Upper lobe of left lung (tissue), 6 donors: ENCODE data around the gene PARN. TPM values are rescaled to one million over a fixed set of nuclear protein-coding genes. Genes with fewer than 3 reads are reported as not detected.

Experiments used
- ATAC-seq, 2 donors: fragments of 200-7000 bp; cut with Tn5 transposase; one replicate each; pipeline ENCODE4 v1.9.1; 2022; ENCODE audit warnings: mild to moderate bottlenecking in 2 of 2, moderate library complexity in 2 of 2; ENCODE audit not compliant: low FRiP score in 2 of 2
- DNase-seq, 2 donors: peaks; one replicate each; pipeline ENCODE4 v3.0.0-alpha.2; 2019 to 2020
- H3K27ac ChIP-seq, 4 donors: fragments of 200-600 bp; sonication (generic); one replicate each; pipeline ENCODE4 v1.5.1; 2016 to 2019
- H3K27me3 ChIP-seq, 4 donors: fragments of 200-600 bp; sonication (generic); one replicate each; pipeline ENCODE4 v1.5.1; 2017 to 2019
- H3K36me3 ChIP-seq, 4 donors: fragments of 200-600 bp; sonication (generic); one replicate each; pipeline ENCODE4 v1.5.1; 2016 to 2019
- H3K4me1 ChIP-seq, 4 donors: fragments of 200-600 bp; sonication (generic); one replicate each; pipeline ENCODE4 v1.5.1; 2018 to 2019
- H3K4me3 ChIP-seq, 4 donors: fragments of 200-600 bp; sonication (generic); one replicate each; pipeline ENCODE4 v1.5.1; 2017 to 2019; ENCODE audit warnings: mild to moderate bottlenecking in 2 of 4, moderate library complexity in 1 of 4
- H3K9me3 ChIP-seq, 4 donors: fragments of 200-600 bp; sonication (generic); one replicate each; pipeline ENCODE4 v1.5.1; 2018 to 2019
- EP300 ChIP-seq, 4 donors: sonication (generic); formaldehyde crosslinking; IDR thresholded peaks; one replicate each; pipeline ENCODE4 v1.5.1; 2017; ENCODE audit warnings: antibody characterized with exemption in 4 of 4, control low read depth in 2 of 4
- POLR2A ChIP-seq, 4 donors: fragments of 450-650 bp; IDR thresholded peaks; one replicate each; pipeline ENCODE4 v1.5.1; 2016 to 2017; ENCODE audit warnings: antibody characterized with exemption in 4 of 4, mild to moderate bottlenecking in 2 of 4
- POLR2AphosphoS5 ChIP-seq, 2 donors: sonication (generic); formaldehyde crosslinking; IDR thresholded peaks; one replicate each; pipeline ENCODE4 v1.5.1; 2017; ENCODE audit warnings: antibody characterized with exemption in 2 of 2
- whole genome bisulfite sequencing, 2 donors: methylation state at CpG; one replicate each; pipeline ENCODE4 v1.1.5; 2017 to 2018; 5-methylcytosine and 5-hydroxymethylcytosine counted together
- total RNA-seq, 6 donors: library from RNA; depleted of rRNA in 4 of 6; stranded (reverse); fragments of >200 nt in 4 of 6; gene quantifications; one replicate each; pipeline versions ENCODE4 v1.1.0 to v1.2.1, GENCODE V29; 2016 to 2021
- TF ChIP-seq, protein P1 (sequence below), 6 experiments: fragments of 450-650 bp in 4 of 6; fragments of 200-600 bp in 2 of 6; sonication (generic) in 2 of 6; IDR thresholded peaks; one replicate each; pipeline ENCODE4 v1.5.1; 2016 to 2019; ENCODE audit warnings: antibody characterized with exemption in 6 of 6
- donor health status: DM: no; HTN: no; CAD: no; lungs with moderate emphysema.
- donor health status: DM: no; HTN: yes; CAD: no; lungs with severe emphysema.

PARN gene
- total RNA-seq, 6 donors from 2014 or later, result 25.6 to 133 (median 37.3) TPM

- TF ChIP-seq POLR2AphosphoS5 (IDR thresholded peaks at IDR 0.05), result peak; percentile 19 to 63
- TF ChIP-seq, protein P1, sequence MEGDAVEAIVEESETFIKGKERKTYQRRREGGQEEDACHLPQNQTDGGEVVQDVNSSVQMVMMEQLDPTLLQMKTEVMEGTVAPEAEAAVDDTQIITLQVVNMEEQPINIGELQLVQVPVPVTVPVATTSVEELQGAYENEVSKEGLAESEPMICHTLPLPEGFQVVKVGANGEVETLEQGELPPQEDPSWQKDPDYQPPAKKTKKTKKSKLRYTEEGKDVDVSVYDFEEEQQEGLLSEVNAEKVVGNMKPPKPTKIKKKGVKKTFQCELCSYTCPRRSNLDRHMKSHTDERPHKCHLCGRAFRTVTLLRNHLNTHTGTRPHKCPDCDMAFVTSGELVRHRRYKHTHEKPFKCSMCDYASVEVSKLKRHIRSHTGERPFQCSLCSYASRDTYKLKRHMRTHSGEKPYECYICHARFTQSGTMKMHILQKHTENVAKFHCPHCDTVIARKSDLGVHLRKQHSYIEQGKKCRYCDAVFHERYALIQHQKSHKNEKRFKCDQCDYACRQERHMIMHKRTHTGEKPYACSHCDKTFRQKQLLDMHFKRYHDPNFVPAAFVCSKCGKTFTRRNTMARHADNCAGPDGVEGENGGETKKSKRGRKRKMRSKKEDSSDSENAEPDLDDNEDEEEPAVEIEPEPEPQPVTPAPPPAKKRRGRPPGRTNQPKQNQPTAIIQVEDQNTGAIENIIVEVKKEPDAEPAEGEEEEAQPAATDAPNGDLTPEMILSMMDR (IDR thresholded peaks at IDR 0.05), result no peak
- peak in 2 of 4 donors; percentile 44 to 66 for TF ChIP-seq EP300 (IDR thresholded peaks at IDR 0.05)
- TF ChIP-seq POLR2A (IDR thresholded peaks at IDR 0.05), result no peak
- H3K27me3 ChIP-seq, result no peaks in the 10 kb centered on the region
- H3K4me1 ChIP-seq, result peaks cover 0 to 10% (median 2%) of the 10 kb centered on the region in 4 donors
- peak; percentile 36 to 37 for ATAC-seq
- H3K36me3 ChIP-seq, result no peaks in the 10 kb centered on the region
- 70 to 74% methylated on average over 6 of the region's 6 CpGs for whole genome bisulfite sequencing, 2 donors
- DNase-seq, result no peak
- H3K4me3 ChIP-seq, result no peak overlapping the region
- H3K9me3 ChIP-seq, result no peaks in the 10 kb centered on the region
- H3K27ac ChIP-seq, result peak overlapping the region in 2 of 4 donors; percentile 2 to 60
Measured at GRCh38 chr16:14418795-14419225, 211.2 kb downstream of the PARN start.

- Histone ChIP-seq H3K4me3 (no peak overlapping the region), H3K9me3 (no peaks in the 10 kb centered on the region), H3K36me3 (no peaks in the 10 kb centered on the region), H3K27me3 (no peaks in the 10 kb centered on the region), H3K4me1 (peaks cover 0 to 10% (median 2%) of the 10 kb centered on the region in 4 donors), H3K27ac (no peak overlapping the region)
- WGBS, 2 donors, result 96 to 100% methylated on average over 3 of the region's 3 CpGs
- TF ChIP-seq, protein P1 (IDR thresholded peaks at IDR 0.05), result no peak
- TF ChIP-seq POLR2A (IDR thresholded peaks at IDR 0.05) (no peak), POLR2AphosphoS5 (IDR thresholded peaks at IDR 0.05) (no peak), EP300 (IDR thresholded peaks at IDR 0.05) (no peak)
- DNase-seq (no peak), ATAC-seq (no peak)
Measured at GRCh38 chr16:14416184-14416583, 213.9 kb downstream of the PARN start.

GRCh38 chr16:14415291-14415690 is 214.8 kb downstream of the PARN start:
- Histone ChIP-seq H3K4me1 (peaks cover 0 to 10% (median 2%) of the 10 kb centered on the region in 4 donors), H3K9me3 (no peaks in the 10 kb centered on the region), H3K4me3 (no peak overlapping the region), H3K36me3 (no peaks in the 10 kb centered on the region), H3K27ac (no peak overlapping the region), H3K27me3 (no peaks in the 10 kb centered on the region)
- ATAC-seq, result no peak
- DNase-seq, result no peak
- no peak for TF ChIP-seq EP300 (IDR thresholded peaks at IDR 0.05)
- TF ChIP-seq POLR2AphosphoS5 (IDR thresholded peaks at IDR 0.05), result no peak
- TF ChIP-seq, protein P1 (IDR thresholded peaks at IDR 0.05), result no peak
- WGBS, 2 donors, result 53 to 57% methylated on average over 7 of the region's 7 CpGs

- 71 to 75% methylated on average over 5 of the region's 5 CpGs for WGBS, 2 donors
- TF ChIP-seq POLR2AphosphoS5 (IDR thresholded peaks at IDR 0.05) (no peak), EP300 (IDR thresholded peaks at IDR 0.05) (no peak)
- TF ChIP-seq, protein P1 (IDR thresholded peaks at IDR 0.05), result no peak
- Histone ChIP-seq H3K27me3 (no peaks in the 10 kb centered on the region), H3K36me3 (no peaks in the 10 kb centered on the region), H3K9me3 (no peaks in the 10 kb centered on the region), H3K27ac (no peak overlapping the region), H3K4me1 (no peaks in the 10 kb centered on the region), H3K4me3 (no peak overlapping the region)
- DNase-seq (no peak), ATAC-seq (peak; percentile 12 to 93)
Measured at GRCh38 chr16:14409563-14409962, 220.5 kb downstream of the PARN start.

GRCh38 chr16:14407786-14408399 is 222.2 kb downstream of the PARN start:
- no peak for ATAC-seq

More at GRCh38 chr16:14407786-14408399, 222.2 kb downstream of the PARN start:
- no peak for DNase-seq
- Histone ChIP-seq H3K27me3 (no peaks in the 10 kb centered on the region), H3K36me3 (no peaks in the 10 kb centered on the region), H3K4me1 (no peaks in the 10 kb centered on the region), H3K4me3 (no peak overlapping the region), H3K9me3 (no peaks in the 10 kb centered on the region), H3K27ac (no peak overlapping the region)
- TF ChIP-seq POLR2AphosphoS5 (IDR thresholded peaks at IDR 0.05) (no peak), POLR2A (IDR thresholded peaks at IDR 0.05) (no peak), EP300 (IDR thresholded peaks at IDR 0.05) (no peak)
- TF ChIP-seq, protein P1 (IDR thresholded peaks at IDR 0.05), result no peak
- WGBS, 2 donors, result 90 to 100% methylated on average over 2 of the region's 2 CpGs
